Cardiac fibroblast (primary cell): ENCODE measurements around the gene GFRA1.

Experiments used
- DNase-seq, 2 donors: peaks; one replicate each; pipeline versions ENCODE4 v3.0.0 to v3.0.0-alpha.2; 2010; ENCODE audit warnings: low read depth in 2 of 2
- H3K4me3 ChIP-seq, 2 donors: replicated peaks in 1 of 2; 1 replicate in 1 of 2; 2 replicates in 1 of 2; pipeline ENCODE4 v1.5.1; 2011; ENCODE audit warnings: low read depth in 2 of 2, low read length in 2 of 2, mild to moderate bottlenecking in 2 of 2, moderate library complexity in 1 of 2
- CTCF ChIP-seq: IDR thresholded peaks from one replicate; pipeline ENCODE4 v1.5.1; 2011; ENCODE audit warnings: low read depth, mild to moderate bottlenecking, low read length, inconsistent platforms

GFRA1 gene

GRCh38 chr10:116272440-116273283, at the start of gene GFRA1:
Gene GFRA1 (minus strand): TSS chr10:116273206. CDS start chr10:116272029, 1,177 bp downstream.
- peak in 1 of 2 donors; percentile 5 for DNase-seq
- H3K4me3 ChIP-seq, result peak within 1 kb of the TSS; percentile 25 to 38
- TF ChIP-seq CTCF, result no peak

GRCh38 chr10:116316503-116316902, 43.5 kb upstream of the GFRA1 start:
- TF ChIP-seq CTCF, result no peak
- DNase-seq, result no peak
- no peak overlapping the region for H3K4me3 ChIP-seq

GRCh38 chr10:116312548-116312947, 39.5 kb upstream of the GFRA1 start:
- no peak for DNase-seq
- no peak for TF ChIP-seq CTCF
- no peak overlapping the region for H3K4me3 ChIP-seq

- DNase-seq, result no peak
- TF ChIP-seq CTCF, result no peak
- no peak overlapping the region for H3K4me3 ChIP-seq
Measured at GRCh38 chr10:116311706-116312490, 38.9 kb upstream of the GFRA1 start.

GRCh38 chr10:116311016-116311415, 38.0 kb upstream of the GFRA1 start:
- DNase-seq, result no peak
- no peak for TF ChIP-seq CTCF
- no peak overlapping the region for H3K4me3 ChIP-seq

- H3K4me3 ChIP-seq, result no peak overlapping the region
- no peak for DNase-seq
- TF ChIP-seq CTCF, result no peak
Measured at GRCh38 chr10:116307455-116307854, 34.4 kb upstream of the GFRA1 start.
